NCI-H345 (cell line): Measurements from ENCODE around the gene GRAP.

Source experiments
- DNase-seq: peaks from one replicate; lab custom pipeline; 2025; lab: John Stamatoyannopoulos, UW

Gene GRAP

GRCh38 chr17:19018600-19018950 lies 28.2 kb downstream of the GRAP start:
- DNase-seq = no peak

GRCh38 chr17:19017804-19018599 lies 28.8 kb downstream of the GRAP start:
- no peak for DNase-seq

- no peak for DNase-seq
Measured at GRCh38 chr17:19017401-19017800, 29.4 kb downstream of the GRAP start.

GRCh38 chr17:19016881-19017280 lies 29.9 kb downstream of the GRAP start:
- DNase-seq = no peak

GRCh38 chr17:19016297-19016696 lies 30.5 kb downstream of the GRAP start:
- no peak for DNase-seq

- no peak for DNase-seq
Measured at GRCh38 chr17:19015428-19015827, 31.3 kb downstream of the GRAP start.

- no peak for DNase-seq
Measured at GRCh38 chr17:19014628-19015215, 32.0 kb downstream of the GRAP start.

- no peak for DNase-seq
Measured at GRCh38 chr17:19013806-19014627, 32.7 kb downstream of the GRAP start.

GRCh38 chr17:19013226-19013625 lies 33.5 kb downstream of the GRAP start:
- no peak for DNase-seq

- DNase-seq = no peak
Measured at GRCh38 chr17:19012171-19013080, 34.3 kb downstream of the GRAP start.

- no peak for DNase-seq
Measured at GRCh38 chr17:19011581-19011980, 35.2 kb downstream of the GRAP start.

GRCh38 chr17:19010729-19011505 lies 35.8 kb downstream of the GRAP start:
- DNase-seq = no peak

GRCh38 chr17:19009970-19010369 lies 36.8 kb downstream of the GRAP start:
- no peak for DNase-seq

GRCh38 chr17:19006698-19007097 lies 40.1 kb downstream of the GRAP start:
- no peak for DNase-seq

GRCh38 chr17:19005789-19006430 lies 40.8 kb downstream of the GRAP start:
- no peak for DNase-seq

- DNase-seq = no peak
Measured at GRCh38 chr17:19005137-19005773, 41.5 kb downstream of the GRAP start.

GRCh38 chr17:19004421-19005136 lies 42.2 kb downstream of the GRAP start, which contains the start of gene FAM83G:
FAM83G (minus strand) TSS chr17:19004764; CDS start chr17:19004041, 723 bp downstream.
- peak; percentile 24 for DNase-seq

- no peak for DNase-seq
Measured at GRCh38 chr17:19003543-19004420, 43.0 kb downstream of the GRAP start.
